Measurements from ENCODE around the gene PLEKHA3. TPM values are rescaled to one million over a fixed set of nuclear protein-coding genes. Genes with fewer than 3 reads are reported as not detected.
"Not testable (repeated sequence)": the region's sequence is repeated elsewhere in the genome, so short reads cannot be mapped to it uniquely, and the experiment has no call there.

Gene PLEKHA3
- total and polyA plus RNA-seq, 12 donors: 1.8 to 96.4 (median 30.7) TPM

DNA sequence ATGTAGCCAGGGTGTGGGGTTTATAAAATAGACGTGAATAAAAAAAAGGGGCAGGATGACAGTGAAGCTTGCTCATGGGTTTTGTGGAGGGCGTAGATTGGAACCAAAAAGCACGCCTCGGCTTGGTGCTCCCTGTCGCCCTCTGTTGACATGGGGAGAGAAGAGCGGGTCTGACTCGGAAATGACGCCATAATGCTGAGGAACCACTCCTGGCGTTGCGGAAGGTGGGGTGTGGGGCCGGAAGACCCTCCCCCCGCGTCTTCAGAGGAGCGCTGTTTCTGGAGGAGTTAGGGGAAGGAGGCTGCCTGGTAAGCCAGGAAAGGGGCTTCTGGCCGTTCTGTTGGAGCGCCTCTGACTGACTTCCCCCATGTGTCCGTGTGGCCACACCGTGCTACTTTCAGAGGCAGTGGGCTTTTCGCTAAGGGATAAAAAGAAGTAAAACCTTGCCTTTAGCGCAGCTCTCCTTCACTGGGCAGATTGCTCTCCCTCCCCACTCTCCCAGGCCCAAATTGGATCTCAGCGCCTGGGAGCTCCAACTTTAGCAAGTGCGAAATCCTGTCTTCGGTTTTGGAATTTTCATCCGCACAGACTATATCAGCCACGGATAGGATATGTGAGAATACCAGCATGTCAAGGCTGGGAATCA lies 42.8 kb downstream of the PLEKHA3 start:
- intact Hi-C loops (cut with DNase I): no loop called here
- 16 to 26% (median 18%) methylated on average over 22 to 25 of the region's 25 CpGs for WGBS, 4 donors
- DNase-seq: peak; percentile 83 to 93 (median 86)
- peak overlapping the region; percentile 0 to 77 (median 69) for H3K27ac ChIP-seq
- TF ChIP-seq, protein P1, sequence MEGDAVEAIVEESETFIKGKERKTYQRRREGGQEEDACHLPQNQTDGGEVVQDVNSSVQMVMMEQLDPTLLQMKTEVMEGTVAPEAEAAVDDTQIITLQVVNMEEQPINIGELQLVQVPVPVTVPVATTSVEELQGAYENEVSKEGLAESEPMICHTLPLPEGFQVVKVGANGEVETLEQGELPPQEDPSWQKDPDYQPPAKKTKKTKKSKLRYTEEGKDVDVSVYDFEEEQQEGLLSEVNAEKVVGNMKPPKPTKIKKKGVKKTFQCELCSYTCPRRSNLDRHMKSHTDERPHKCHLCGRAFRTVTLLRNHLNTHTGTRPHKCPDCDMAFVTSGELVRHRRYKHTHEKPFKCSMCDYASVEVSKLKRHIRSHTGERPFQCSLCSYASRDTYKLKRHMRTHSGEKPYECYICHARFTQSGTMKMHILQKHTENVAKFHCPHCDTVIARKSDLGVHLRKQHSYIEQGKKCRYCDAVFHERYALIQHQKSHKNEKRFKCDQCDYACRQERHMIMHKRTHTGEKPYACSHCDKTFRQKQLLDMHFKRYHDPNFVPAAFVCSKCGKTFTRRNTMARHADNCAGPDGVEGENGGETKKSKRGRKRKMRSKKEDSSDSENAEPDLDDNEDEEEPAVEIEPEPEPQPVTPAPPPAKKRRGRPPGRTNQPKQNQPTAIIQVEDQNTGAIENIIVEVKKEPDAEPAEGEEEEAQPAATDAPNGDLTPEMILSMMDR (IDR thresholded peaks at IDR 0.05): peak; percentile 60 to 79 (median 72)
- TF ChIP-seq POLR2A (IDR thresholded peaks at IDR 0.05): peak in 1 of 2 donors; percentile 63
- no peaks in the 10 kb centered on the region for H3K9me3 ChIP-seq (replicated peaks in 1 of 3)
- H3K36me3 ChIP-seq (replicated peaks in 1 of 2): no peaks in the 10 kb centered on the region
- no peaks in the 10 kb centered on the region for H3K27me3 ChIP-seq
- peak overlapping the region in 3 of 4 donors; percentile 57 to 83 (median 72) for H3K4me3 ChIP-seq
- peaks cover 11% of the 10 kb centered on the region in 2 donors for H3K4me1 ChIP-seq (replicated peaks in 1 of 2)

DNA sequence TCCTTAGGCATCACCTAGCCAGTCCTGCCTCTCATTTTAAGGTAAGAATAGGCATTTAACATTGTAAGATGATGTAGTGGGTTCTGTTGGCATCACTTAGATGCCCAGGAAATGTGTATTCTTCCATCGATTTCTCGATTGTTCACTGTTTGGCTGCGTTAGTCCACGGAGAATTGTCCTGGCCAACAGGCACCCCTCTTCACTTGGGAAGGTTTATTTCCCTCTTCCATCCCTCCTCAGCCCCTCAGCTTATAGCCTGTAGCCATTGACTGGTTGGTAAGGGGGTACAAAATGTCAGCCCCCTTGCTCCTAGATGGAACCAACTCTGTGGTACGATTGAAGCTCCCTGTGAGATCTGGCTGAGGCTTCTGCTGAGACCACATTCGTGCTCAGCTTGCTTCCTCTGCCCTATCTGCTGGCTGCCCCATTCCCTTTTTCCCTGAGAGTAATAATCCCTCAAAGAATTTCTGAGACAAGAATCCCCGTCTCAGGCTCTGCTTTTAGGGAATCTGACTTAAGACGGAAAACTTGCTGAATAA lies 43.4 kb downstream of the PLEKHA3 start:
- H3K27ac ChIP-seq: peak overlapping the region in 4 of 5 donors; percentile 44 to 77 (median 72)
- no peaks in the 10 kb centered on the region for H3K36me3 ChIP-seq (replicated peaks in 1 of 2)
- peaks cover 11% of the 10 kb centered on the region in 2 donors for H3K4me1 ChIP-seq (replicated peaks in 1 of 2)
- peak overlapping the region in 3 of 4 donors; percentile 57 to 83 (median 72) for H3K4me3 ChIP-seq
- TF ChIP-seq, protein P1 (IDR thresholded peaks at IDR 0.05): no peak
- no peak for TF ChIP-seq POLR2A (IDR thresholded peaks at IDR 0.05)
- intact Hi-C loops (cut with DNase I): no loop called here
- H3K27me3 ChIP-seq: no peaks in the 10 kb centered on the region
- no peaks in the 10 kb centered on the region for H3K9me3 ChIP-seq (replicated peaks in 1 of 3)
- WGBS, 4 donors: 30 to 42% (median 38%) methylated on average over 8 of the region's 8 CpGs
- DNase-seq: no peak

DNA sequence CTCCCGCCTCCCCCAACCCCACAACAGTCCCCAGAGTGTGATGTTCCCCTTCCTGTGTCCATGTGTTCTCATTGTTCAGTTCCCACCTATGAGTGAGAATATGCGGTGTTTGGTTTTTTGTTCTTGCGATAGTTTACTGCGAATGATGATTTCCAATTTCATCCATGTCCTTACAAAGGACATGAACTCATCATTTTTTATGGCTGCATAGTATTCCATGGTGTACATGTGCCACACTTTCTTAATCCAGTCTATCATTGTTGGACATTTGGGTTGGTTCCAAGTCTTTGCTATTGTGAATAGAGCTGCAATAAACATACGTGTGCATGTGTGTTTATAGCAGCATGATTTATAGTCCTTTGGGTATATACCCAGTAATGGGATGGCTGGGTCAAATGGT lies 44.8 kb downstream of the PLEKHA3 start:
- DNase-seq; H3K9me3 ChIP-seq (replicated peaks in 1 of 3); H3K36me3 ChIP-seq (replicated peaks in 1 of 2); H3K27ac ChIP-seq; H3K27me3 ChIP-seq; intact Hi-C loops (cut with DNase I); H3K4me3 ChIP-seq: not testable (repeated sequence)
- H3K4me1 ChIP-seq (replicated peaks in 1 of 2): peaks cover 11% of the 10 kb centered on the region in 2 donors
- WGBS, 4 donors: 95 to 99% (median 96%) methylated on average over 3 to 5 of the region's 5 CpGs

DNA sequence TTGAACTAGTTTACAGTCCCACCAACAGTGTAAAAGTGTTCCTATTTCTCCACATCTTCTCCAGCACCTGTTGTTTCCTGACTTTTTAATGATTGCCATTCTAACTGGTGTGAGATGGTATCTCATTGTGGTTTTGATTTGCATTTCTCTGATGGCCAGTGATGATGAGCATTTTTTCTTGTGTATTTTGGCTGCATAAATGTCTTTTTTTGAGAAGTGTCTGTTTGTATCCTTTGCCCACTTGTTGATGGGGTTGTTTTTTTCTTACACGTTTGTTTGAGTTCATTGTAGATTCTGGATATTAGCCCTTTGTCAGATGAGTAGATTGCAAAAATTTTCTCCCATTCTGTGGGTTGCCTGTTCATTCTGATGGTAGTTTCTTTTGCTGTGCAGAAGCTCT lies 45.2 kb downstream of the PLEKHA3 start:
- H3K27me3 ChIP-seq; H3K4me3 ChIP-seq; intact Hi-C loops (cut with DNase I); H3K27ac ChIP-seq; H3K36me3 ChIP-seq (replicated peaks in 1 of 2); H3K9me3 ChIP-seq (replicated peaks in 1 of 3); DNase-seq: not testable (repeated sequence)
- WGBS, 4 donors: 83 to 87% (median 86%) methylated on average over 1 of the region's 1 CpG
- H3K4me1 ChIP-seq (replicated peaks in 1 of 2): peaks cover 11% of the 10 kb centered on the region in 2 donors

DNA sequence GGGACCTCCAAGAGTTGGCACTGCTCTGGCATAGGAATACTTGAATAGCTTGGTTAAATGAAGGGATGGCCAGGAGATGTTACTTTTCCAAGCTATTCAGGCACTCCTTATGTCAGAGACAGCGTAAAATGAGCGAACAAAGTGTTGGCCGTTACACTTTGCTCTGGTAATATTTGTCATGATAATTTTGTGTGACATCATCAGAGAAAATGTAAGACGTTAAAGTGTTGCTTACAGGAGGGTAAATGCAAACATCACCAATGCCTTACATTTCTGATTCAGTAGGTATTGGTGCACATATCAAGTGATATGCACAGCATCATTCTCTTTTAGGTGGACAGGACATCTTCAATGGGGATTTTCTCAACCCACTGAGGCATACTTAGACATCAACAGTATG lies 46.0 kb downstream of the PLEKHA3 start:
- 93 to 98% (median 95%) methylated on average over 4 of the region's 4 CpGs for WGBS, 4 donors
- Histone ChIP-seq H3K27me3 (no peaks in the 10 kb centered on the region), H3K4me1 (replicated peaks in 1 of 2) (peaks cover 11% of the 10 kb centered on the region in 2 donors), H3K36me3 (replicated peaks in 1 of 2) (no peaks in the 10 kb centered on the region), H3K9me3 (replicated peaks in 1 of 3) (no peaks in the 10 kb centered on the region), H3K4me3 (no peak overlapping the region), H3K27ac (no peak overlapping the region)
- no peak for DNase-seq
- intact Hi-C loops (cut with DNase I): no loop called here
- no peak for TF ChIP-seq POLR2A (IDR thresholded peaks at IDR 0.05)
- TF ChIP-seq, protein P1 (IDR thresholded peaks at IDR 0.05): no peak
